H1 (cell line): ENCODE results near the gene PJA1. TPM values are rescaled to one million over a fixed set of nuclear protein-coding genes. Genes with fewer than 3 reads are reported as not detected.

Experiments
- BRCA1 ChIP-seq: IDR thresholded peaks from 2 replicates; pipeline ENCODE4 v1.6.1; 2012; ENCODE audit warnings: low read depth, low read length, improper control_type of control experiment
- CHD2 ChIP-seq: IDR thresholded peaks from 2 replicates; pipeline ENCODE4 v1.6.1; 2012; ENCODE audit warnings: low read length, improper control_type of control experiment
- CTBP2 ChIP-seq: IDR thresholded peaks from 2 replicates; pipeline ENCODE4 v1.7.0; 2011; ENCODE audit warnings: borderline replicate concordance, mild to moderate bottlenecking, moderate library complexity, mixed read lengths, low read length; ENCODE audit not compliant: insufficient read depth, insufficient read length
- GABPA ChIP-seq: IDR thresholded peaks from 2 replicates; pipeline ENCODE4 v1.6.1; 2011; ENCODE audit warnings: mild to moderate bottlenecking, low read length, moderate library complexity, borderline replicate concordance; ENCODE audit not compliant: insufficient read depth
- NANOG ChIP-seq: IDR thresholded peaks from 2 replicates; pipeline ENCODE4 v1.6.1; 2011; ENCODE audit warnings: low read length, low read depth, mild to moderate bottlenecking, inconsistent platforms; ENCODE audit not compliant: insufficient read depth, poor library complexity, severe bottlenecking
- POLR2AphosphoS5 ChIP-seq: IDR thresholded peaks from 2 replicates; pipeline ENCODE4 v1.6.1; 2011; ENCODE audit warnings: low read depth, low read length
- RFX5 ChIP-seq: IDR thresholded peaks from 2 replicates; pipeline ENCODE4 v1.6.1; 2011; ENCODE audit warnings: low read depth, low read length, improper control_type of control experiment, borderline replicate concordance
- RXRA ChIP-seq: IDR thresholded peaks from 2 replicates; pipeline ENCODE4 v1.6.1; 2011; ENCODE audit warnings: low read depth, mild to moderate bottlenecking, low read length, moderate library complexity; ENCODE audit not compliant: insufficient read depth
- TCF12 ChIP-seq: IDR thresholded peaks from 2 replicates; pipeline ENCODE4 v1.6.1; 2011; ENCODE audit warnings: low read depth, mild to moderate bottlenecking, low read length
- polyA plus RNA-seq, 7 experiments: library from polyadenylated mRNA; depleted of rRNA in 3 of 7; stranded (reverse) in 5 of 7; unstranded in 2 of 7; fragments of >200 nt in 5 of 7; fragments of 200-250 nt in 2 of 7; gene quantifications; 1 replicate in 5 of 7; 2 replicates in 1 of 7; 4 replicates in 1 of 7; pipeline versions ENCODE4 v1.2.1 to v1.2.3, GENCODE V29; 2011 to 2013; ENCODE audit warnings: missing spikeins in 2 of 7, mixed read lengths in 2 of 7
- total RNA-seq: library from RNA; stranded (reverse); fragmentation: NEBNext Ultra II Directional; extraction: Animal tissue kit (Norgen Biotek cat#: 25700); gene quantifications from 2 replicates; pipeline ENCODE4 v1.2.1, GENCODE V29; 2021
- TF ChIP-seq, protein P1 (sequence below): fragments of 300-600 bp; sonication (generic); IDR thresholded peaks from 2 replicates; pipeline ENCODE4 v1.7.1; 2012; ENCODE audit warnings: low read length, moderate library complexity, mild to moderate bottlenecking, inconsistent platforms; ENCODE audit not compliant: insufficient replicate concordance

Gene PJA1
- total and polyA plus RNA-seq, 2 of the 8 experiments (the other 6 are each of a cell fraction or from before 2014, with no cell fraction given) = 25.7 to 37.0 TPM

- TF ChIP-seq POLR2AphosphoS5 (no peak), TCF12 (no peak), NANOG (no peak), BRCA1 (no peak), RFX5 (no peak), CHD2 (no peak), GABPA (no peak), RXRA (no peak), CTBP2 (no peak)
- TF ChIP-seq, protein P1, sequence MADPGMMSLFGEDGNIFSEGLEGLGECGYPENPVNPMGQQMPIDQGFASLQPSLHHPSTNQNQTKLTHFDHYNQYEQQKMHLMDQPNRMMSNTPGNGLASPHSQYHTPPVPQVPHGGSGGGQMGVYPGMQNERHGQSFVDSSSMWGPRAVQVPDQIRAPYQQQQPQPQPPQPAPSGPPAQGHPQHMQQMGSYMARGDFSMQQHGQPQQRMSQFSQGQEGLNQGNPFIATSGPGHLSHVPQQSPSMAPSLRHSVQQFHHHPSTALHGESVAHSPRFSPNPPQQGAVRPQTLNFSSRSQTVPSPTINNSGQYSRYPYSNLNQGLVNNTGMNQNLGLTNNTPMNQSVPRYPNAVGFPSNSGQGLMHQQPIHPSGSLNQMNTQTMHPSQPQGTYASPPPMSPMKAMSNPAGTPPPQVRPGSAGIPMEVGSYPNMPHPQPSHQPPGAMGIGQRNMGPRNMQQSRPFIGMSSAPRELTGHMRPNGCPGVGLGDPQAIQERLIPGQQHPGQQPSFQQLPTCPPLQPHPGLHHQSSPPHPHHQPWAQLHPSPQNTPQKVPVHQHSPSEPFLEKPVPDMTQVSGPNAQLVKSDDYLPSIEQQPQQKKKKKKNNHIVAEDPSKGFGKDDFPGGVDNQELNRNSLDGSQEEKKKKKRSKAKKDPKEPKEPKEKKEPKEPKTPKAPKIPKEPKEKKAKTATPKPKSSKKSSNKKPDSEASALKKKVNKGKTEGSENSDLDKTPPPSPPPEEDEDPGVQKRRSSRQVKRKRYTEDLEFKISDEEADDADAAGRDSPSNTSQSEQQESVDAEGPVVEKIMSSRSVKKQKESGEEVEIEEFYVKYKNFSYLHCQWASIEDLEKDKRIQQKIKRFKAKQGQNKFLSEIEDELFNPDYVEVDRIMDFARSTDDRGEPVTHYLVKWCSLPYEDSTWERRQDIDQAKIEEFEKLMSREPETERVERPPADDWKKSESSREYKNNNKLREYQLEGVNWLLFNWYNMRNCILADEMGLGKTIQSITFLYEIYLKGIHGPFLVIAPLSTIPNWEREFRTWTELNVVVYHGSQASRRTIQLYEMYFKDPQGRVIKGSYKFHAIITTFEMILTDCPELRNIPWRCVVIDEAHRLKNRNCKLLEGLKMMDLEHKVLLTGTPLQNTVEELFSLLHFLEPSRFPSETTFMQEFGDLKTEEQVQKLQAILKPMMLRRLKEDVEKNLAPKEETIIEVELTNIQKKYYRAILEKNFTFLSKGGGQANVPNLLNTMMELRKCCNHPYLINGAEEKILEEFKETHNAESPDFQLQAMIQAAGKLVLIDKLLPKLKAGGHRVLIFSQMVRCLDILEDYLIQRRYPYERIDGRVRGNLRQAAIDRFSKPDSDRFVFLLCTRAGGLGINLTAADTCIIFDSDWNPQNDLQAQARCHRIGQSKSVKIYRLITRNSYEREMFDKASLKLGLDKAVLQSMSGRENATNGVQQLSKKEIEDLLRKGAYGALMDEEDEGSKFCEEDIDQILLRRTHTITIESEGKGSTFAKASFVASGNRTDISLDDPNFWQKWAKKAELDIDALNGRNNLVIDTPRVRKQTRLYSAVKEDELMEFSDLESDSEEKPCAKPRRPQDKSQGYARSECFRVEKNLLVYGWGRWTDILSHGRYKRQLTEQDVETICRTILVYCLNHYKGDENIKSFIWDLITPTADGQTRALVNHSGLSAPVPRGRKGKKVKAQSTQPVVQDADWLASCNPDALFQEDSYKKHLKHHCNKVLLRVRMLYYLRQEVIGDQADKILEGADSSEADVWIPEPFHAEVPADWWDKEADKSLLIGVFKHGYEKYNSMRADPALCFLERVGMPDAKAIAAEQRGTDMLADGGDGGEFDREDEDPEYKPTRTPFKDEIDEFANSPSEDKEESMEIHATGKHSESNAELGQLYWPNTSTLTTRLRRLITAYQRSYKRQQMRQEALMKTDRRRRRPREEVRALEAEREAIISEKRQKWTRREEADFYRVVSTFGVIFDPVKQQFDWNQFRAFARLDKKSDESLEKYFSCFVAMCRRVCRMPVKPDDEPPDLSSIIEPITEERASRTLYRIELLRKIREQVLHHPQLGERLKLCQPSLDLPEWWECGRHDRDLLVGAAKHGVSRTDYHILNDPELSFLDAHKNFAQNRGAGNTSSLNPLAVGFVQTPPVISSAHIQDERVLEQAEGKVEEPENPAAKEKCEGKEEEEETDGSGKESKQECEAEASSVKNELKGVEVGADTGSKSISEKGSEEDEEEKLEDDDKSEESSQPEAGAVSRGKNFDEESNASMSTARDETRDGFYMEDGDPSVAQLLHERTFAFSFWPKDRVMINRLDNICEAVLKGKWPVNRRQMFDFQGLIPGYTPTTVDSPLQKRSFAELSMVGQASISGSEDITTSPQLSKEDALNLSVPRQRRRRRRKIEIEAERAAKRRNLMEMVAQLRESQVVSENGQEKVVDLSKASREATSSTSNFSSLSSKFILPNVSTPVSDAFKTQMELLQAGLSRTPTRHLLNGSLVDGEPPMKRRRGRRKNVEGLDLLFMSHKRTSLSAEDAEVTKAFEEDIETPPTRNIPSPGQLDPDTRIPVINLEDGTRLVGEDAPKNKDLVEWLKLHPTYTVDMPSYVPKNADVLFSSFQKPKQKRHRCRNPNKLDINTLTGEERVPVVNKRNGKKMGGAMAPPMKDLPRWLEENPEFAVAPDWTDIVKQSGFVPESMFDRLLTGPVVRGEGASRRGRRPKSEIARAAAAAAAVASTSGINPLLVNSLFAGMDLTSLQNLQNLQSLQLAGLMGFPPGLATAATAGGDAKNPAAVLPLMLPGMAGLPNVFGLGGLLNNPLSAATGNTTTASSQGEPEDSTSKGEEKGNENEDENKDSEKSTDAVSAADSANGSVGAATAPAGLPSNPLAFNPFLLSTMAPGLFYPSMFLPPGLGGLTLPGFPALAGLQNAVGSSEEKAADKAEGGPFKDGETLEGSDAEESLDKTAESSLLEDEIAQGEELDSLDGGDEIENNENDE = no peak
- TF ChIP-seq, all 59 proteins: peak for 0
Measured at GRCh38 chrX:69144838-69145680, 20.2 kb downstream of the PJA1 start (continued).
